NCI-H226 (cell line): ENCODE results near the gene APOM.

Experiments used
- DNase-seq: peaks from one replicate; pipeline ENCODE4 v3.0.0-alpha.2; 2015

Gene APOM

GRCh38 chr6:31681135-31681671 is 25.5 kb downstream of the APOM start:
- no peak for DNase-seq

- DNase-seq: no peak
Measured at GRCh38 chr6:31683591-31683990, 27.9 kb downstream of the APOM start.

GRCh38 chr6:31686483-31686882 is 30.8 kb downstream of the APOM start:
- DNase-seq: no peak

DNA sequence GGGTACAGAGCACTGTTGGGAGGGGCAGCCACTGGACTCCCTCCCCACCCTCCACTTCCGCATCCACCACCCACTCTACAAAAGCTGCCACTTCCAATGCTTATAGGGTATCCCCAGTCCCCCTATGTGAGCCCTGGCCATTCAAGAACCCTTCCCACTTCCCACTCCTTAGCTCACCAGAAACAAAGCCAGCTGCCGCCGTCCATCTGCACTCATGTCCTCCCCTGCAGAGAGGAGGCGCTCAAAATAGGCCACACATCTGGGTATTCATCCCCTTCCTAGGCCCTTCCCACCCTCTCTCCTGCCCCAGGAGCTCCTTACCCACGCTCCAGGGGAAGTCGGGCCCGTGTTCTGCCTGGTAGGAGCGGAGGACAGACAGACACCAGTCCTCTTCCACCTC is 31.6 kb downstream of the APOM start:
- no peak for DNase-seq

GRCh38 chr6:31687860-31688693 is 32.4 kb downstream of the APOM start:
- no peak for DNase-seq

DNA sequence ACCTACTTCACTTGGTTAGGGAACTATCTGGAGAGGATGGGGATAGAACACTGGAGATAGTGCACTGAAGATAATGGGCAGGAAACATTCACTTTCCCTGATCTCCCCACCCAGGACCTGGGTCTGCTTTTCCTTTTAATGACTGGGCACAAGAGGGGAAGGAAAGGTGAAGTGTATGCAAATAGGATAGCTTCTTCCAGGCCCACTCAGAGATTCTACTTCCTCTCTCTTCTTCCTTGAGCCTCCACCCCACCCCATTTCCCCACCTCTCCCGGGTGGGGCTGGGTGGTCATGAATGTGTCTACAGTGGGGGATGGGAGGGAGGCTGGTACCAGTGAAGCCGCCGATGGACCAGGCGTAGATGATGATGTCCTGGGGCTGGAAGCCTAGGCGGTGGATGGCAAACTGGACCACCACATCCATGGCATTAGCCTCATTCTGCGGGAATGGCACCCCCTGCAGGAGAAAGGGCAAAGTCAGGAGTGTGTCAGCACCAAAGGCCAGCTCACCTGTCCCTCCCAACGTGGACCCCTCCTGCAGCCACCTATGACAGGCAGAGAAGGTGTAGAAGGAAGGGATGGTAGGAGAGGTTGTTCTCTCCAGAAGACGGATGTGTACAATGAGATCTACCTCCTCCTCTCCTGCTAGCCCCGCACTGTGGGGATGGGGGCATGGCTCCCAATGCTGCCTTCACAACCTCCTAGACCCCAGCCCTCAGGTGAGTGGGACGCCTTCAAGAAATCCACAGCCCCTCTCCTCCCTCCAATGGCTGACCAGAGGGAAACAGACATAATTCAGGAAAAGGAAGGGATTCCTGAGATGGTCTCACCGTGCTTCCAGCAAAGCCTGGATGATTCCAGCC is 33.8 kb downstream of the APOM start:
- no peak for DNase-seq

DNA sequence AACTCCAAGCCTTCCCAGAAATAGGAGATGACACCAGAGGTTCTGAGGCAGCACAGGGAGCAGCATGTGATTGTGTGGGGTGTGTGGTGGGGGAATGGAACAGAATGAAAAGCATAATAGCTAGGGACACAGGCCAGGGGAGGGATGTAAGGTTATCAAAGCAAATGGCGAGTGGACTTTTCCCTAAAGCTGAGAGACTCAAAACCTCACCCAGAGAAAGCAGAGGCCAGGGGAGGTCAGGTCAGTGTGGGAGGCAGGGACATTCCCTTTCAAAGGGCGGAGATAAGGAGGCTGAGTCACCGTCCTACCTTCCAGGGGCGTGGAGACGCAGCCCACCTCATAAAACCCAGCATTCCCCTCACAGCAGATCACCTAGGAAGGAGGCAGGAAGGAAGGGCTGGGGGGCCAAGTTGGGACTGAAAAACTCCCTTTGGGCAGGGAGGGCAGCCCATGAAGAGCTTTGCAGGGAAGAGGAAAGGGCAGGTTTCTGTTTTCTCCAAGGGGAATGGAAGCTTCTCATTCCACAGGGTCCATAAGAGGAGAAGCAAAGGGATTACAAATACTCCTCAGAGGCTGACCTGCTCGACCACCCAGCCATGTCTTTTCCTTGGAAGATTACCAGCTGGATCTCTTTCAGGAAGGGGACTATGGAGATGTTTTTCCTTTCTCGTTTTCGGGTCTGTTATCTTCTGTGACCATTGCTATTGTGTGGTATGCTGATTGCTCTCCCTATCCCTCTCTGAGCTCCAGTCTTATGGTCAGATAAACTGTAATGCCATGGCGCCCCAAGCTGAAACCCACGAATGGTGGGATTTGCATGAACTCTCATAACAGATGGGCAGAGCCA is 34.8 kb downstream of the APOM start:
- DNase-seq: peak; percentile 86

DNA sequence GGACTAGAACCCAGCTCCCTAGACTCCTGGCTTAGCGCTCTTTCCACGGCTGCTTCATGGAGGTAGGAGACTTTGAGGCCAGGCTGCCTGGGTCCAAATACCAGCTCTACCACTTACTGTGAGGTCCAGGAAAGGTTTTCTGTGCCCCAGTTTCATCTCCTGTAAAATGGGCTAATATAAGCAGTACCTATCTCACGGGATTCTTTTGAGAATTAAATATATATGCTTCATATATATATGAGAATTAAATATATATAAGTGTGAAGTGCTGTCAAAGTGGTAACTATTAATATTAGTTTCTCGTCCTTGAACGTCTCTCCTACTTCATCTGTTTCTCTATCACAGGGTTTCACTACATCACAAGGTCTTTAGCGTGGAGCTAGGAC is 35.4 kb downstream of the APOM start:
- DNase-seq: no peak

DNA sequence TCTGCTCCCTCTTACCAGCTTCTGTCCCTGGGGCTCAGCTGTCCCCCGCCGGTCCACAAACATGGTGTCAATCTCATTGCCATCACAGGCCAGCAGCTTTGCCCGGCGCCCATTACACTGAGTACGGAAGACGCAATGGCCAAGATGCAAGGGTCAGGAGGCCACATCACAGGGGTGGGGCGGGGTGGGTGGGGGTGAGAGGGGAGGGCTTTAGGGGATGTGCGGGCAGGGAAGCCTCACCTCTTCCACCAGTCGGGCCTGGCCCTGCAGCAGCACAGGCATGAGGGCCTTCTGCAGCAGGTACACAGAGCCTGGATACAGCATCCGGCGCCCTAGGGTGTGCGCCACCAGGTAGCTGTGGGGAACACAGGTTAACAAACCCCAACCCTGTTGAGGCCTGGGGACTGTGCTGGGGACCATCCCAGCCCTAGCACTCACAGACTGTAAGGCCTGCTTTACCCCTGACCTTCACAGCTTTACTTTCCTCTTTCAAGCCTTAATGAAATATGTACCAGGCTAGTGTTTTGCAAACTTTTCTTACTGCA is 35.9 kb downstream of the APOM start:
- no peak for DNase-seq

GRCh38 chr6:31692353-31692752 is 36.7 kb downstream of the APOM start:
- DNase-seq: no peak

DNA sequence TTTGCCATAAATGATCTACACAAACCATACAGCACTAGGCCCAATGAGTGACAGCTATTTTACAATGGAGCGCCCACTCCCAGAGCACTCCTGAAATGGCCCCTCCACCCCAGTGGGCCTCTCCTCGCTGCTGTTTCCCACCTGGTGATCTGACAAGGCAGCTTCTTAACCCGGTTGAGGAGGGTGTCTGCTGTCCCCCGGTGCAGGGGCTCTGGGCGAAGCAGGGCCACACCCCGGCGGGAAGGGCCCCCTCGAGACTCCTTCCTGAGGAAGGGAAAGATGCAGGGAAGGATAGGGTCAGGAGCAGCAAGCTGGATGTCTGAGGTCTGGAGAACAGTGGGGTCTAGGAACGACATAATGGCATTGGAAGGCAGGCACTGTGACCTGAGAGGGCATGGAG is 37.2 kb downstream of the APOM start:
- no peak for DNase-seq

GRCh38 chr6:31693535-31693934 is 37.8 kb downstream of the APOM start:
- DNase-seq: no peak

GRCh38 chr6:31697555-31697954 is 41.9 kb downstream of the APOM start:
- no peak for DNase-seq

DNA sequence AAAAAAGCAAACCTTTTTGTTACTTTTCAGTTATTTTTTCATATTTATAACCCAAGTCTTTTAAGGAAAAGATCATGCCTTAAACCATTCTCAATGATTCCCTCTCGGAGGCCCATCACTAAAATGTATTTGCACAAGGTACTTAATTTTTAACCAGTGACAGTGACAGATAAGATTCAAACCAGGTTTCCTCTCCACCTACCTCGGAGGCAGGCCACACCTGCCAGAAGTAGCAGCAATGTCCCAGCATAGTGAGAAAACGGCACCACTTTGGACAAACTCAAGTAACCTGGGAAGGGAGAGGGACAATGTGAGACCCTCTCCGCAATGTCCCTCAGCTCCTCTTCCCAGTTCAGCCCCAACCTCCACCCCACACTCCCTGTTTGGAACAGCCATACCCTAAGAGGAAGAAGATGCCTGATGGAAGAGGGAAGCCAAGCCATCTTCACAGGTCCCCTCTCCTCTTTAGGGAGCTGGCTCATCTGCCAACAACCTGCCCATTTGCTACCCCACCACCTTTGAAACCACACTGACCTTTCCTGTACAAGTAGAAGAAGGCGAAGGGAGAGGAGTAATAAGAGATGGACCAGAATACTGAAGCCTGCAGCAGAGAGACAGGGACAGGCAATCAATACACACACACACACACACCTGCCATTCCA is 45.2 kb downstream of the APOM start:
- no peak for DNase-seq

DNA sequence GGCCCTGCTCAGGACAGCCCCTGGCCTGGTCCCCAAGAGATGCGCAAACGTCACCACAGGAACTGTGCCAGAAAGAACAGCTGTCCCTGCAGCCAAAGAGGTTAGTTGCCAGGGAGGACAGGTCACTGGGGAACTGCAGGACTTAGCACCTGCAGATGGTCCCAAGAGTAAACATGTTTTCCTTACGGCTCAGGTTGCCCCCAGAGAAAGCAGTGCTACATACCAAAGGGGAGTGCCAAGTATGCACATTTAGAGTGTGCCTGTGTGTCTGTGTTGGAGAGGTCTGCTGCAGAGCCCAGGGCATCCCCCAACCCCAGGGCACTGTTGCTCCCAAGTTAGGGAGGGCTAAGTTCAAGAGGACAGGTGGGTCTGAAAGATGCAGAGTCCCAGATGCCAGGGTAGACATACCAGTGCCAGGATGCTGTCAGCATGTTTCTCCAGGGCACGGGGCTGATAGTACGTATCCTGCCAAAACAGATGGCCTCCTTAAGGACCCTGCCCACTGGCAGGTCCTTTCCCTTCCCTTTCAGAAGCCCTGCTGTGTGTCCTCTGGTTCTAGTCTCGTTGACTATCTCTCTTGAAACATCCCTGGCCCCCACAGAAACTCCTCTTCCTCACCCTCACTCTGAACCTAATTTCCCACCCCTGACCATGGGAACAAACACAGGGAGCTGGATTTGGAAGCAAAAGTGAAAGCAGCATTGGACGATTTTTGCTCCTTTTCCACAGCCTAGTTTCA is 46.1 kb downstream of the APOM start:
- DNase-seq: no peak

- DNase-seq: no peak
Measured at GRCh38 chr6:31702405-31702818, 46.7 kb downstream of the APOM start.

- DNase-seq: peak; percentile 98
Measured at GRCh38 chr6:31702819-31703716, 47.4 kb downstream of the APOM start, which contains the start of gene ABHD16A. ABHD16A (minus strand) TSS chr6:31703324; CDS start chr6:31703281, 43 bp downstream.

GRCh38 chr6:31705931-31706330 is 50.2 kb downstream of the APOM start:
- no peak for DNase-seq

DNA sequence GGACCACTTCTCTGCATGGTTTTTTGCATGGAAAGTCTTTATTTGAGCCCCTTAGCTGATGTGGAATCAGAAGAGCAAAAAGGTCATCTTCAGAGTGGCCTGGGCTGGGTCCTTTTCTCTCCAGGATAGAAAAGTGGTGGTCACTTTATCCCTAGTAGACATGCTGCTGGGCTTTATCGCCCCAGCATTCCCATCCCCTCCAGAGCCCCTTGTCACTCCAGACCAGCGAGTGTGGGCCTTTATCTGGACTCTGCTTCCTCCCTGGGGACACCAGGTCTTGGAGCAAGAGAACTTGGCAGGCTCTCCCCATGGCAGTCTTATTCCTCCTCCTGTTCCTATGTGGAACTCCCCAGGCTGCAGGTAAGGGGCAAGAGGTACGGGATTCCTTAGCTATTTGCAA is 50.9 kb downstream of the APOM start, which contains the start of gene LY6G6F:
Gene LY6G6F, plus strand, starts transcription at position 268 of the 400 bp plus-strand sequence. Its CDS starts 41 bp downstream, at position 309.
- DNase-seq: no peak

DNA sequence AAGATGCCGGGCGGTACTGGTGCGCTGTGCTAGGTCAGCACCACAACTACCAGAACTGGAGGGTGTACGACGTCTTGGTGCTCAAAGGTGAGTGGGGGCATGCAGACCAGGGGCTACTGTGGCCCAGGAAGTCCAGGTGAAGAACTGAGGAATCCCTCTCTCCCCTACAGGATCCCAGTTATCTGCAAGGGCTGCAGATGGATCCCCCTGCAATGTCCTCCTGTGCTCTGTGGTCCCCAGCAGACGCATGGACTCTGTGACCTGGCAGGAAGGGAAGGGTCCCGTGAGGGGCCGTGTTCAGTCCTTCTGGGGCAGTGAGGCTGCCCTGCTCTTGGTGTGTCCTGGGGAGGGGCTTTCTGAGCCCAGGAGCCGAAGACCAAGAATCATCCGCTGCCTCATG is 52.0 kb downstream of the APOM start:
- no peak for DNase-seq
